ENCODE measurements around the gene PPIF. TPM values are rescaled to one million over a fixed set of nuclear protein-coding genes. Genes with fewer than 3 reads are reported as not detected.

PPIF gene
- total RNA-seq, 1 experiment from 2014 or later, result 80.9 TPM

GRCh38 chr10:79400146-79401004 lies 53.1 kb downstream of the PPIF start:
- H3K4me1 Mint-ChIP-seq, result peaks cover 44% of the 10 kb centered on the region
- ChIA-PET POLR2A (no interaction called here), CTCF (interaction anchor here (0.6 to 2.8 kb wide), 10 partner anchors 9 to 141 kb away, joined by 3 to 19 read pairs (median 4); partner anchors contain the start of gene ZCCHC24)
- H3K4me3 Mint-ChIP-seq, result no peak overlapping the region
- H3K27ac Mint-ChIP-seq, result no peak overlapping the region
- no peaks in the 10 kb centered on the region for H3K9me3 Mint-ChIP-seq
- H3K36me3 Mint-ChIP-seq, result no peaks in the 10 kb centered on the region
- 0 out of 2 replicates have a peak, but pooled peaks have one; percentile 5 for ATAC-seq
- peaks cover 6% of the 10 kb centered on the region; the same call in 1 of the 2 replicates for H3K27me3 Mint-ChIP-seq (ENCODE audit: low read depth)
- TF ChIP-seq, protein P1, sequence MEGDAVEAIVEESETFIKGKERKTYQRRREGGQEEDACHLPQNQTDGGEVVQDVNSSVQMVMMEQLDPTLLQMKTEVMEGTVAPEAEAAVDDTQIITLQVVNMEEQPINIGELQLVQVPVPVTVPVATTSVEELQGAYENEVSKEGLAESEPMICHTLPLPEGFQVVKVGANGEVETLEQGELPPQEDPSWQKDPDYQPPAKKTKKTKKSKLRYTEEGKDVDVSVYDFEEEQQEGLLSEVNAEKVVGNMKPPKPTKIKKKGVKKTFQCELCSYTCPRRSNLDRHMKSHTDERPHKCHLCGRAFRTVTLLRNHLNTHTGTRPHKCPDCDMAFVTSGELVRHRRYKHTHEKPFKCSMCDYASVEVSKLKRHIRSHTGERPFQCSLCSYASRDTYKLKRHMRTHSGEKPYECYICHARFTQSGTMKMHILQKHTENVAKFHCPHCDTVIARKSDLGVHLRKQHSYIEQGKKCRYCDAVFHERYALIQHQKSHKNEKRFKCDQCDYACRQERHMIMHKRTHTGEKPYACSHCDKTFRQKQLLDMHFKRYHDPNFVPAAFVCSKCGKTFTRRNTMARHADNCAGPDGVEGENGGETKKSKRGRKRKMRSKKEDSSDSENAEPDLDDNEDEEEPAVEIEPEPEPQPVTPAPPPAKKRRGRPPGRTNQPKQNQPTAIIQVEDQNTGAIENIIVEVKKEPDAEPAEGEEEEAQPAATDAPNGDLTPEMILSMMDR (IDR thresholded peaks at IDR 0.05), result peak; percentile 84
- no peak for TF ChIP-seq ZNF396 (CRISPR knock-in tag; IDR thresholded peaks at IDR 0.05; ENCODE audit: borderline replicate concordance)
- peak; percentile 71 for DNase-seq (ENCODE audit: low spot score)

DNA sequence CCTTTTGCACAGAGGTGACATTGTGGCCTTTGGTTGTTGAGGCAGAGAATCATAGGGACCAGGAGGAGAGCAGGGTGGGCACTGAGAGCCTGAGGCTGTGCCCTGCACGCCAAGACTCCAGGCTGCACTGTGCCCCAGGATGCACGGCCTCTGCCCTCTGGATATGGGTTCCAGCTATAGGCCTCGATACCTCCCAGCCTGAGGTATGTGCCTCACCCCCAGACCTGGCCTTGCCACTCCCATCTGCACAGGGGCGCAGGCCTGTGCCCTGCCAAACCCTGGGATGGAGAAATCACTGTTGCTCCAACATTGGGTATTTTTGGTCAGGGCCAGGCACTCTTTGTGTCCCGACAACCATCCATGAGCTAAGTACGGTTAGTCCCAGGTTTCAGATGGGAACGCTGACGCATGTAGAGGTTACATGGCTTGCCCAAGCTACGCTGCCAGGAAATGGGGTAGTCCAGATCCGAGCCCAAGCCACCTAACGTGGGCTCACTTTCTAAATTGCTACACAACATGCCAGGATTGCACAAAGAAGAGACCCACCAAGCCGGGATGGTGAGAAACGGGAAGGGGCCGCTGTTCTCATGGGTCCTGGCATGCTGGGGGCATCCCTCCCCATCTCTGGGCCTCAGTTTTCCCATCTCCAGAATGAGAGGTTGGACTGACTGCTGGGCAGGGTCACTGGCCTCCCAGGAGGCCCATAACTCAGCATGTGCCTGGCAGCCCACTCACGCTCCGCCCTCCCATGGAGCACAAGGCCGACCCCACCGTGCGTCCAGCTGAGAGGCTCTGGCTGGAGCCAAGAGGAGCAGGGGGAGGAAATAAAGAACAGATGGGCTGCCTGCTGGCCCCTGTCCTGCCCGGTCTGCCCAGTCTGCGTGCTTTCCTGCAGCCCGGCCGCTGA lies 54.0 kb downstream of the PPIF start:
- Mint-ChIP-seq H3K27me3 (ENCODE audit: low read depth) (peaks cover 6% of the 10 kb centered on the region; the same call in 1 of the 2 replicates), H3K27ac (no peak overlapping the region), H3K36me3 (no peaks in the 10 kb centered on the region), H3K9me3 (no peaks in the 10 kb centered on the region), H3K4me1 (peaks cover 51% of the 10 kb centered on the region), H3K4me3 (no peak overlapping the region)
- ChIA-PET POLR2A (no interaction called here), CTCF (interaction anchor here (0.6 to 2.8 kb wide), 5 partner anchors 10 to 142 kb away, joined by 3 to 18 read pairs (median 3); partner anchors contain the start of gene ZCCHC24)
- ATAC-seq (no peak), DNase-seq (ENCODE audit: low spot score) (no peak)
- TF ChIP-seq, protein P2, sequence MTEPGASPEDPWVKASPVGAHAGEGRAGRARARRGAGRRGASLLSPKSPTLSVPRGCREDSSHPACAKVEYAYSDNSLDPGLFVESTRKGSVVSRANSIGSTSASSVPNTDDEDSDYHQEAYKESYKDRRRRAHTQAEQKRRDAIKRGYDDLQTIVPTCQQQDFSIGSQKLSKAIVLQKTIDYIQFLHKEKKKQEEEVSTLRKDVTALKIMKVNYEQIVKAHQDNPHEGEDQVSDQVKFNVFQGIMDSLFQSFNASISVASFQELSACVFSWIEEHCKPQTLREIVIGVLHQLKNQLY (CRISPR knock-in tag; IDR thresholded peaks at IDR 0.05), result no peak
- TF ChIP-seq TEAD4 (CRISPR knock-in tag; IDR thresholded peaks at IDR 0.05) (no peak), NR2C2 (CRISPR knock-in tag; IDR thresholded peaks at IDR 0.05) (no peak), GABPB1 (CRISPR knock-in tag; IDR thresholded peaks at IDR 0.05) (no peak), PRDM15 (CRISPR knock-in tag; IDR thresholded peaks at IDR 0.05) (no peak), FOXK1 (CRISPR knock-in tag; IDR thresholded peaks at IDR 0.05) (no peak), PRRX2 (CRISPR knock-in tag; IDR thresholded peaks at IDR 0.05) (no peak), SP1 (CRISPR knock-in tag; conservative IDR thresholded peaks at IDR 0.05) (no peak), ZNF512 (CRISPR knock-in tag; IDR thresholded peaks at IDR 0.05; ENCODE audit: borderline replicate concordance) (no peak), JUN (CRISPR knock-in tag; IDR thresholded peaks at IDR 0.05) (no peak), MYBL2 (CRISPR knock-in tag; IDR thresholded peaks at IDR 0.05) (no peak), CREM (CRISPR knock-in tag; IDR thresholded peaks at IDR 0.05) (no peak), CDX4 (CRISPR knock-in tag; IDR thresholded peaks at IDR 0.05; ENCODE audit: borderline replicate concordance) (no peak)
- TF ChIP-seq, protein P3, sequence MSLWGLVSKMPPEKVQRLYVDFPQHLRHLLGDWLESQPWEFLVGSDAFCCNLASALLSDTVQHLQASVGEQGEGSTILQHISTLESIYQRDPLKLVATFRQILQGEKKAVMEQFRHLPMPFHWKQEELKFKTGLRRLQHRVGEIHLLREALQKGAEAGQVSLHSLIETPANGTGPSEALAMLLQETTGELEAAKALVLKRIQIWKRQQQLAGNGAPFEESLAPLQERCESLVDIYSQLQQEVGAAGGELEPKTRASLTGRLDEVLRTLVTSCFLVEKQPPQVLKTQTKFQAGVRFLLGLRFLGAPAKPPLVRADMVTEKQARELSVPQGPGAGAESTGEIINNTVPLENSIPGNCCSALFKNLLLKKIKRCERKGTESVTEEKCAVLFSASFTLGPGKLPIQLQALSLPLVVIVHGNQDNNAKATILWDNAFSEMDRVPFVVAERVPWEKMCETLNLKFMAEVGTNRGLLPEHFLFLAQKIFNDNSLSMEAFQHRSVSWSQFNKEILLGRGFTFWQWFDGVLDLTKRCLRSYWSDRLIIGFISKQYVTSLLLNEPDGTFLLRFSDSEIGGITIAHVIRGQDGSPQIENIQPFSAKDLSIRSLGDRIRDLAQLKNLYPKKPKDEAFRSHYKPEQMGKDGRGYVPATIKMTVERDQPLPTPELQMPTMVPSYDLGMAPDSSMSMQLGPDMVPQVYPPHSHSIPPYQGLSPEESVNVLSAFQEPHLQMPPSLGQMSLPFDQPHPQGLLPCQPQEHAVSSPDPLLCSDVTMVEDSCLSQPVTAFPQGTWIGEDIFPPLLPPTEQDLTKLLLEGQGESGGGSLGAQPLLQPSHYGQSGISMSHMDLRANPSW (CRISPR knock-in tag; conservative IDR thresholded peaks at IDR 0.05; ENCODE audit: low read depth), result no peak
- TF ChIP-seq, protein P4, sequence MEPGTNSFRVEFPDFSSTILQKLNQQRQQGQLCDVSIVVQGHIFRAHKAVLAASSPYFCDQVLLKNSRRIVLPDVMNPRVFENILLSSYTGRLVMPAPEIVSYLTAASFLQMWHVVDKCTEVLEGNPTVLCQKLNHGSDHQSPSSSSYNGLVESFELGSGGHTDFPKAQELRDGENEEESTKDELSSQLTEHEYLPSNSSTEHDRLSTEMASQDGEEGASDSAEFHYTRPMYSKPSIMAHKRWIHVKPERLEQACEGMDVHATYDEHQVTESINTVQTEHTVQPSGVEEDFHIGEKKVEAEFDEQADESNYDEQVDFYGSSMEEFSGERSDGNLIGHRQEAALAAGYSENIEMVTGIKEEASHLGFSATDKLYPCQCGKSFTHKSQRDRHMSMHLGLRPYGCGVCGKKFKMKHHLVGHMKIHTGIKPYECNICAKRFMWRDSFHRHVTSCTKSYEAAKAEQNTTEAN (CRISPR knock-in tag; IDR thresholded peaks at IDR 0.05), result no peak
- TF ChIP-seq, protein P5, sequence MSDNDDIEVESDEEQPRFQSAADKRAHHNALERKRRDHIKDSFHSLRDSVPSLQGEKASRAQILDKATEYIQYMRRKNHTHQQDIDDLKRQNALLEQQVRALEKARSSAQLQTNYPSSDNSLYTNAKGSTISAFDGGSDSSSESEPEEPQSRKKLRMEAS (CRISPR knock-in tag; IDR thresholded peaks at IDR 0.05), result no peak

All from WTC11 (cell line).